ENCODE measurements around the gene PTN.

DNA sequence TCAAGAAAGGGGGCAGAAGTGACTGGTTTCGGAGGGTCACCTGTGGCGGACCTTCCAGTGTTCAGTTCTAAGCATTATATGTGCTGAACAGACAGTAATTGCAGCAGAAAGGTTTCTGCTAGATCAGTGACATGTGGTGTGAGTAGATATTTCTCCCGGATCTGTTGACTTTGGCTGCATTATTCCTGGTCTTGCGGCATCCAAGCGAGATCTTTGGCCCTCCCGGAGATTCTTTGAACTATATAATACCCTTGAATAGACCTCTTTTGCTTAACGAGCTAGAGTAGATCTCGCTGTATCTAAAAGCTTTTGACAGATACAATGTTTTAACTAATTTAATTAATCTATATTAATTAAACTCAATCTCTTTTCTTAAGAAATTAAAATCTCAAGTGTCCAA is 99.8 kb downstream of the PTN start:
- no peak for TF ChIP-seq GATA2 (IDR thresholded peaks at IDR 0.05; ENCODE audit: low read depth, low read length)
- no peak for TF ChIP-seq GATA3 (IDR thresholded peaks at IDR 0.05; ENCODE audit: low read depth, low read length)
